Measurements from ENCODE around the gene IMP4. TPM values are rescaled to one million over a fixed set of nuclear protein-coding genes. Genes with fewer than 3 reads are reported as not detected.

IMP4 gene
- total RNA-seq, 1 donor from 2014 or later = 43.0 TPM

GRCh38 chr2:130369965-130370341, 27.3 kb downstream of the IMP4 start:
- no peaks in the 10 kb centered on the region for H3K9me3 Mint-ChIP-seq (ENCODE audit: low read depth)
- H3K27me3 Mint-ChIP-seq = peaks cover 3% of the 10 kb centered on the region
- DNase-seq (ENCODE audit: low spot score, unreplicated experiment) = no peak
- no peak overlapping the region for H3K27ac Mint-ChIP-seq
- peak overlapping the region; percentile 57 for H3K4me3 Mint-ChIP-seq (ENCODE audit: low read depth)
- peaks cover 6% of the 10 kb centered on the region for H3K36me3 Mint-ChIP-seq (ENCODE audit: insufficient read depth)
- H3K4me1 Mint-ChIP-seq (ENCODE audit: low read depth) = peaks cover 13% of the 10 kb centered on the region
- no peak for TF ChIP-seq CTCF (IDR thresholded peaks at IDR 0.05; ENCODE audit: unreplicated experiment)

- TF ChIP-seq CTCF (IDR thresholded peaks at IDR 0.05; ENCODE audit: unreplicated experiment) = no peak
- DNase-seq (ENCODE audit: low spot score, unreplicated experiment) = no peak
- peak overlapping the region; percentile 67 for H3K27ac Mint-ChIP-seq
- peaks cover 6% of the 10 kb centered on the region for H3K36me3 Mint-ChIP-seq (ENCODE audit: insufficient read depth)
- H3K9me3 Mint-ChIP-seq (ENCODE audit: low read depth) = no peaks in the 10 kb centered on the region
- peaks cover 3% of the 10 kb centered on the region for H3K27me3 Mint-ChIP-seq
- H3K4me3 Mint-ChIP-seq (ENCODE audit: low read depth) = peak overlapping the region; percentile 84
- peaks cover 13% of the 10 kb centered on the region for H3K4me1 Mint-ChIP-seq (ENCODE audit: low read depth)
Measured at GRCh38 chr2:130370490-130370889, 27.8 kb downstream of the IMP4 start.

GRCh38 chr2:130371723-130372054, 29.0 kb downstream of the IMP4 start:
- H3K27me3 Mint-ChIP-seq = peaks cover 3% of the 10 kb centered on the region
- no peak for DNase-seq (ENCODE audit: low spot score, unreplicated experiment)
- no peak for TF ChIP-seq CTCF (IDR thresholded peaks at IDR 0.05; ENCODE audit: unreplicated experiment)
- peaks cover 12% of the 10 kb centered on the region for H3K4me1 Mint-ChIP-seq (ENCODE audit: low read depth)
- no peaks in the 10 kb centered on the region for H3K9me3 Mint-ChIP-seq (ENCODE audit: low read depth)
- H3K36me3 Mint-ChIP-seq (ENCODE audit: insufficient read depth) = peaks cover 9% of the 10 kb centered on the region
- H3K4me3 Mint-ChIP-seq (ENCODE audit: low read depth) = peak overlapping the region; percentile 84
- H3K27ac Mint-ChIP-seq = peak overlapping the region; percentile 90

- Mint-ChIP-seq H3K27ac (peak overlapping the region; percentile 90), H3K9me3 (ENCODE audit: low read depth) (no peaks in the 10 kb centered on the region), H3K4me3 (ENCODE audit: low read depth) (peak overlapping the region; percentile 84), H3K27me3 (peaks cover 3% of the 10 kb centered on the region), H3K36me3 (ENCODE audit: insufficient read depth) (peaks cover 9% of the 10 kb centered on the region), H3K4me1 (ENCODE audit: low read depth) (peaks cover 12% of the 10 kb centered on the region)
- peak; percentile 99 for TF ChIP-seq CTCF (IDR thresholded peaks at IDR 0.05; ENCODE audit: unreplicated experiment)
- DNase-seq (ENCODE audit: low spot score, unreplicated experiment) = peak; percentile 95
Measured at GRCh38 chr2:130372055-130372832, 29.5 kb downstream of the IMP4 start.

GRCh38 chr2:130372833-130373807, 30.4 kb downstream of the IMP4 start:
- Mint-ChIP-seq H3K36me3 (ENCODE audit: insufficient read depth) (peaks cover 9% of the 10 kb centered on the region), H3K27me3 (peaks cover 3% of the 10 kb centered on the region), H3K4me1 (ENCODE audit: low read depth) (peaks cover 12% of the 10 kb centered on the region), H3K4me3 (ENCODE audit: low read depth) (peak overlapping the region; percentile 84), H3K9me3 (ENCODE audit: low read depth) (no peaks in the 10 kb centered on the region), H3K27ac (peak overlapping the region; percentile 83)
- DNase-seq (ENCODE audit: low spot score, unreplicated experiment) = no peak
- TF ChIP-seq CTCF (IDR thresholded peaks at IDR 0.05; ENCODE audit: unreplicated experiment) = no peak
